Immature natural killer cell (primary cell): ENCODE data around the gene ZC3H7A. TPM values are rescaled to one million over a fixed set of nuclear protein-coding genes. Genes with fewer than 3 reads are reported as not detected.

Experiments
- DNase-seq, 3 donors: peaks; one replicate each; pipeline ENCODE4 v3.0.0; 2022; ENCODE audit warnings: mixed read lengths in 1 of 3
- H3K27ac Mint-ChIP-seq, 6 donors: one replicate each; pipeline ENCODE4 v1.8.0; 2020; ENCODE audit warnings: mixed read lengths in 6 of 6, mild to moderate bottlenecking in 5 of 6, inconsistent platforms in 4 of 6, moderate library complexity in 3 of 6
- H3K27me3 Mint-ChIP-seq, 3 donors: one replicate each; pipeline ENCODE4 v1.8.0; 2020 to 2021; ENCODE audit warnings: low read depth in 3 of 3, mild to moderate bottlenecking in 3 of 3, mixed read lengths in 3 of 3, moderate library complexity in 3 of 3, inconsistent platforms in 1 of 3
- H3K36me3 Mint-ChIP-seq, 3 donors: one replicate each; pipeline ENCODE4 v1.8.0; 2020; ENCODE audit warnings: mixed read lengths in 3 of 3, inconsistent platforms in 2 of 3, mild to moderate bottlenecking in 2 of 3
- H3K4me1 Mint-ChIP-seq, 2 donors: one replicate each; pipeline ENCODE4 v1.8.0; 2020; ENCODE audit warnings: inconsistent platforms in 2 of 2, mild to moderate bottlenecking in 2 of 2, mixed read lengths in 2 of 2, moderate library complexity in 1 of 2
- H3K4me3 Mint-ChIP-seq, 5 donors: one replicate each; pipeline ENCODE4 v1.8.0; 2020; ENCODE audit warnings: mild to moderate bottlenecking in 5 of 5, mixed read lengths in 5 of 5, inconsistent platforms in 3 of 5, moderate library complexity in 3 of 5
- H3K9me3 Mint-ChIP-seq, 6 donors: one replicate each; pipeline ENCODE4 v1.8.0; 2020; ENCODE audit warnings: mild to moderate bottlenecking in 6 of 6, mixed read lengths in 6 of 6, inconsistent platforms in 4 of 6, moderate library complexity in 3 of 6
- polyA plus RNA-seq, 3 donors: library from polyadenylated mRNA; unstranded; fragments of 300-500 nt; fragmentation: Illumina TruSeq; gene quantifications; one replicate each; pipeline ENCODE4 v1.2.3, GENCODE V29; 2021

The ZC3H7A gene
- polyA plus RNA-seq, 3 donors from 2014 or later = 20.3 to 34.2 (median 29.2) TPM

DNA sequence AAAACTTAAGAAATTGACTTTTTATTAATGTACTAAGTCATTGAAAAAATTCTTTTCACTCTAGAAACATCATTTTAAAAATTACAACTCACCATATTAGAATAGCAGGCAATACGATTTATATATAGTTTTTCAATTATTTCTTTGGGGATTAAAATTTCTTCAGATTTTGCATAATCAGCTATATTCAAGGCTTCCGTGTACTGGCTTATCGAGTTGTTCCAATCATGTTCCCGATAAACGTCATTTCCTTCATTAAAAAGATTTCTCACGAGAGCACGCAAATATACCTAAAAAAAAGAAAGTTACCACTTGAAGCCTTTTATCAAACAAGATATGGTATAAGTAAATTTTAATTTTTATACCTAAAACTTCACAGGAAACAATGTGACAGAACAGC, 18.0 kb downstream of the ZC3H7A start:
- Mint-ChIP-seq H3K4me1 (peaks cover 27 to 34% of the 10 kb centered on the region in 2 donors), H3K36me3 (peaks cover 0 to 16% (median 3%) of the 10 kb centered on the region in 3 donors), H3K27me3 (peaks cover 0 to 1% (median 0%) of the 10 kb centered on the region in 3 donors), H3K27ac (no peak overlapping the region), H3K9me3 (no peaks in the 10 kb centered on the region), H3K4me3 (no peak overlapping the region)
- DNase-seq = no peak

- Mint-ChIP-seq H3K36me3 (peaks cover 10 to 38% (median 17%) of the 10 kb centered on the region in 3 donors), H3K27ac (no peak overlapping the region), H3K4me1 (no peaks in the 10 kb centered on the region), H3K4me3 (no peak overlapping the region), H3K9me3 (no peaks in the 10 kb centered on the region), H3K27me3 (no peaks in the 10 kb centered on the region)
- DNase-seq = no peak
These were observed 22.9 kb downstream of the ZC3H7A start for GRCh38 chr16:11774065-11774626.

- DNase-seq = no peak
- no peaks in the 10 kb centered on the region for H3K27me3 Mint-ChIP-seq
- peaks cover 7 to 9% of the 10 kb centered on the region in 2 donors for H3K4me1 Mint-ChIP-seq
- H3K36me3 Mint-ChIP-seq = peaks cover 26 to 53% (median 31%) of the 10 kb centered on the region in 3 donors
- no peaks in the 10 kb centered on the region for H3K9me3 Mint-ChIP-seq
- no peak overlapping the region for H3K4me3 Mint-ChIP-seq
- peak overlapping the region; percentile 2 to 60 (median 48) for H3K27ac Mint-ChIP-seq
These were observed 28.2 kb downstream of the ZC3H7A start for GRCh38 chr16:11768849-11769248.

DNA sequence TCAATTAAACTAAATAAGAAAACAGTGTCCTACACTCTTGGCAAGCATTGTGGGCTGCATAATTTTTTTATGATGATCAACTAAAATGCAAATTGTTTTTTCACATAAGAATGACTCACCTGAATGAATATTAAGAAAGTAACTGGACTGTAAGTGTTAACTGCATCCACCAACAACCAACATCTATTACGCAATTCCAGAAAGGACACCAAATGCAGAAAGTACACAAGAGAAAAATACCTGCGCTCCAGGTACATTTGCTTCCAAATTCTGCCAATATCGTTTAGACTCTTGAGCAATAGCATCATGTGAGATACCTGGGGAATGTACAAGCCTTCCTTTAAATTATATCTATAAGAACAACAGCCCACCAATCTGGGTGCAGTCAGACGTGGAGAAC, 34.6 kb downstream of the ZC3H7A start:
- H3K27ac Mint-ChIP-seq = no peak overlapping the region
- no peaks in the 10 kb centered on the region for H3K4me1 Mint-ChIP-seq
- no peak overlapping the region for H3K4me3 Mint-ChIP-seq
- no peaks in the 10 kb centered on the region for H3K9me3 Mint-ChIP-seq
- peaks cover 32 to 52% (median 45%) of the 10 kb centered on the region in 3 donors for H3K36me3 Mint-ChIP-seq
- no peak for DNase-seq
- H3K27me3 Mint-ChIP-seq = no peaks in the 10 kb centered on the region

DNA sequence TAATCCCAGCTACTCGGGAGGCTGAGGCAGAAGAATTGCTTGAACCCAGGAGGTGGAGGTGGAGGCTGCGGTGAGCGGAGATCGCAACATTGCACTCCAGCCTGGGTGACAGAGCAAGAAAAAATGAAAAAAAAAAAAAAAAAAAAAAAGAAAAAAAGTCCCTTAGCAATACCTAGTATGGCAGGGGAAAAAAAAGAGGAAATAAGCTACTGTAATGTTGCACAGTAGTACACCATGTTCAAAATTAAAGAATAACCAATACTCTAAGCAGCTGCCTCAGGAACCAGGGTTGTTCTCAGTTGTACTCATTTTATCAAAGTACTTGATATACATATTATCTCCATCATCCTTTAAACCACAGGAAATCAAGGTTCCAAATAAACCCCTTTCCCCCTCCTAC, 37.1 kb downstream of the ZC3H7A start:
- Mint-ChIP-seq H3K9me3 (no peaks in the 10 kb centered on the region), H3K27me3 (no peaks in the 10 kb centered on the region), H3K36me3 (peaks cover 34 to 57% (median 51%) of the 10 kb centered on the region in 3 donors), H3K27ac (no peak overlapping the region), H3K4me1 (no peaks in the 10 kb centered on the region), H3K4me3 (no peak overlapping the region)
- DNase-seq = no peak

DNA sequence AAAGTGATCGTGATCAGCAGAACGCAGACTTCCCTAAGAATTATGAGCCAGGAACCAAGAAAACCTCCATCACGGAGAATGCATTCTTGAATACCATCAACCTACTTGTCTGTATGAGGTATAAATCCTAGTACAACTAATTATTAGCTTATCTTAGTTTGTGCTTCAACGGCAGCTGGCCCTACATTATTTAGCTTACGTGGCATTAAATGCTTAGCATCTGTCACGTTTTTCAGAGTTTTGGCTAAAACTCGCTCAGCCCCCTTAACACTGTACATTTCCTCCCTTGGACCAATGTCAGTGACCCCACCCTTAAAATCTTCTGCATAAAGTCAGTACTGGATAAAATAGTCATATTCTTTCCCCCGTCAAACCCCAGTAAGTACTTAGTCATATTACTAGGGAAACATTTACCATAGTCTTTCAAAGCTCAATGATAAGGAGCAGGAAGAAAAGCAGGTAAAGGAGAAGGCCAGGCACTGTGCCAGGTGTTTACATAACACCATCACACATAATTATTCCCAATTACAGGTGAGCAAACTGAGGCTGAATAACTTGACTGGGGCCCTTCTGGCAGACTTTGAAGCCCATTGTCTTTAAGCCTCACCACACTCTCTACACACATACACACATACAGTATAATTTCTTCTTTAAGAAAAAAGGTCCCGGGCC, 37.8 kb downstream of the ZC3H7A start:
- DNase-seq = no peak
- no peaks in the 10 kb centered on the region for H3K9me3 Mint-ChIP-seq
- no peak overlapping the region for H3K4me3 Mint-ChIP-seq

DNA sequence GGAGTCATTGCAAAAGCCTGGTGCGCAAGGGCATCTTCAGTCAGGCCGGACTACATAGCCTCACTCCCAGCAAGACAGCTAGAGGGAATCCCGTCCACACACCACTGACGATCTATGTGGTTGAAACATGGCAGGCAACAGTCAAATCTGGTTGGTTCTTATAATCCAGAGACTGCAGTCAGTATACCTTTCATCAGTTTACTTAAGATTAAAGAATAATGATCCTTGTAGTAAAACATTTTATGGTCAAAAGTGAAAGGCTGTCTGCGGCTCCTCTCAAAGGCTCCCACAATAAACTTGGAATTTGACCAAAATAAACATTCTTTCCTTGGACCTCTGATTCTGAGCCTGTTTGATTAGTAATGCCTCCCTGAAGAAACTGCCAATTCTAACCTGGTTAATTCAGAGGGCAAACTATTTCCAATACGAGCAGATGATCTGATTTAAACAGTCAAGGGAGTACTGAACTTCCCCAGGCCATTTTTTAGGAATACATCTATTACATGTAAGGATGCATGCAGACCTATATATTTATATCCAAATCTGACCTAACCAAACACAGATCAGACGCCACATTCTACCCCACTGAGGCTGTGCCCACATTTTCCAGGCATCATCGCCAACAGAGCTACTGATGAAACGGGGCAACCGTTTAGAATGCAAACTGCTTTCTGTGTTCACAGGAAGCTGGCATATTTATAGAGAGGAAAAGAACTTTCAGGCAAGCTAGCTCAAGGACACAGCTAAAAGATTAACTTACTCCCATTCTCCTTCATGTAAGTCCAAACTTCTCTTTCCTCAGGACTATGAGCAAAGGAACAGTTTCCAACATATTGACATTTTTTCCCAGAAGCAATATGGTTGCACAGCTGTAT, 39.1 kb downstream of the ZC3H7A start:
- H3K9me3 Mint-ChIP-seq = no peaks in the 10 kb centered on the region

More for the DNA sequence above, 37.8 kb downstream of the ZC3H7A start:
- no peak overlapping the region for H3K27ac Mint-ChIP-seq
- peaks cover 29 to 53% (median 49%) of the 10 kb centered on the region in 3 donors for H3K36me3 Mint-ChIP-seq
- no peaks in the 10 kb centered on the region for H3K4me1 Mint-ChIP-seq
- peaks cover 0 to under 1% (median 0%) of the 10 kb centered on the region in 3 donors for H3K27me3 Mint-ChIP-seq

DNA sequence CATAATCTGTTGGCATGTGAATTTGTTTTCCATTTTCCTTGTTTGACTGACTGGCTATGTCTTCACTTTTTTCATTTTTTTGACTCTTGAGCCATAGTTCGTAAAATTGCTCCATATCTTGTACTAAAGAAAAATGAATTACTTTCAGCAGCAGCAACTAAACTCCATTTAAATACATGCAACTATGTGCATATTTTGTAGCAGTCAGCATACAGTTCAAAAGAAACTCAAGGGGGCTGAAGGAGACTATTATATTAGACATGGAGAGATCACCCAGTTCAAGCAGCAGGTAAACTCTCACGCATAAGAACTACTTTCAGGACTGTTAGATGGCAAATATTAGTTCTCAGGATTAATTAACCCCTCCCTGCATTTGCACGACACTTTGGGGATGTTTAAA, 40.8 kb downstream of the ZC3H7A start:
- H3K4me3 Mint-ChIP-seq = no peak overlapping the region
- peak overlapping the region in 2 of 6 donors; percentile 13 to 45 for H3K27ac Mint-ChIP-seq
- H3K36me3 Mint-ChIP-seq = peaks cover 25 to 50% (median 45%) of the 10 kb centered on the region in 3 donors
- no peak for DNase-seq
- H3K4me1 Mint-ChIP-seq = no peaks in the 10 kb centered on the region
- H3K9me3 Mint-ChIP-seq = no peaks in the 10 kb centered on the region
- peaks cover 0 to 6% (median 0%) of the 10 kb centered on the region in 3 donors for H3K27me3 Mint-ChIP-seq

More for the DNA sequence above, 39.1 kb downstream of the ZC3H7A start:
- Mint-ChIP-seq H3K27ac (peak overlapping the region in 2 of 6 donors; percentile 39 to 55), H3K4me3 (no peak overlapping the region), H3K27me3 (peaks cover 0 to 2% (median 0%) of the 10 kb centered on the region in 3 donors), H3K36me3 (peaks cover 33 to 54% (median 52%) of the 10 kb centered on the region in 3 donors), H3K4me1 (no peaks in the 10 kb centered on the region)
- DNase-seq = no peak

DNA sequence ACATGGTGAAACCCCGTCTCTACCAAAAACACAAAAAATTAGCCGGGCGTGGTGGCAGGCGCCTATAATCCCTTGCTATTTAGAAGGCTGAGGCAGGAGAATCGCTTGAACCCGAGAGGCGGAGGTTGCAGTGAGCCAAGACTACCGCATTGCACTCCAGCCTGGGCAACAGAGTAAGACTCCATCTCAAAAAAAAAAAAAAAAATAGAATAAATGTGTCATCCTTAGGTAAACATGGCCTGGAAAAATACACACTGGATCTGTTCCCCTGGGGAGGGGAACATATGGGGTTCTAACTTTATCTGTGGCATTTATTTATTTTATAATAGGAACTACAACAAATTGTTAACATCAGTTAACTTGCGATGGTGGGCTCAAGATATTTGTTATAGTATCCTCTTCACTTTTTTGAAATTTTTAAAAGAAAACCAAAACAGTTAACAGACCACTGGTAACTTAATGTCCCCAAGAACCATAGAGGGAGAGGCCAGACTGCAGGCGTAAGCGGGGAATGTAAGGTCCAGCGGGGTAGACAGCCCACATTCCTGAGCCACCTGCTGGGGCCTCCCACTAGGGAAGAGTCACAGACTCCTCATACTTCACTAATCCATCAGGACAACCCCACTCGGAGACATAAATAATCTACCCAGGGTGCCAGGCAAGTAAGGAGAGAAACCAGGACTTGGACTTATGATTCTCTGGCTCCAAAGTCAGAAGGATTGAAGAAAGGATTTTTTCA, 41.9 kb downstream of the ZC3H7A start:
- DNase-seq = no peak
- peaks cover 26 to 53% (median 40%) of the 10 kb centered on the region in 3 donors for H3K36me3 Mint-ChIP-seq
- peak overlapping the region in 1 of 6 donors; percentile 61 for H3K27ac Mint-ChIP-seq
- peaks cover 0 to 6% (median 0%) of the 10 kb centered on the region in 3 donors for H3K27me3 Mint-ChIP-seq
- no peak overlapping the region for H3K4me3 Mint-ChIP-seq
- no peaks in the 10 kb centered on the region for H3K4me1 Mint-ChIP-seq
- H3K9me3 Mint-ChIP-seq = no peaks in the 10 kb centered on the region

DNA sequence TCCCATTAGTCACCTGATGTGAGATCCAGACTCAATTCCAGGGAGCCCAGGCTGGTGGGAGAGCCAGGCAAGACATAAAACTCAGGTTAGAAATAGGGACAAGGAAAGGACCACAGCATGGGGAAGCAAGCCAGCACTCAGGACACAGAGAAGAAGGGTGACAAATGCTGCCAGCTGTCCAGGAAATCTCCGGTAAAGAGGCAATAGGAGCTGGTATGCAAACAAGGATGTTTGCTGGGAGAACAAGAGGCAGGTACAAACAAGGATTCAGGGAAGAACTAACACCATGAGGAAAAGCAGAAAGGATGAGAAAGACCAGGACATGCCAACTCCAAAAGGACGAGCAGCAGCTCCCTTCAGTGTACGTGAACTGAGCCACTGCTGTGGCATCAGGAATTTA, 44.2 kb downstream of the ZC3H7A start:
- DNase-seq = no peak
- peak overlapping the region in 3 of 6 donors; percentile 66 to 76 (median 68) for H3K27ac Mint-ChIP-seq
- no peaks in the 10 kb centered on the region for H3K4me1 Mint-ChIP-seq
- H3K27me3 Mint-ChIP-seq = peaks cover 0 to 7% (median 0%) of the 10 kb centered on the region in 3 donors
- H3K36me3 Mint-ChIP-seq = peaks cover 35 to 57% (median 40%) of the 10 kb centered on the region in 3 donors
- H3K4me3 Mint-ChIP-seq = no peak overlapping the region
- H3K9me3 Mint-ChIP-seq = no peaks in the 10 kb centered on the region

DNA sequence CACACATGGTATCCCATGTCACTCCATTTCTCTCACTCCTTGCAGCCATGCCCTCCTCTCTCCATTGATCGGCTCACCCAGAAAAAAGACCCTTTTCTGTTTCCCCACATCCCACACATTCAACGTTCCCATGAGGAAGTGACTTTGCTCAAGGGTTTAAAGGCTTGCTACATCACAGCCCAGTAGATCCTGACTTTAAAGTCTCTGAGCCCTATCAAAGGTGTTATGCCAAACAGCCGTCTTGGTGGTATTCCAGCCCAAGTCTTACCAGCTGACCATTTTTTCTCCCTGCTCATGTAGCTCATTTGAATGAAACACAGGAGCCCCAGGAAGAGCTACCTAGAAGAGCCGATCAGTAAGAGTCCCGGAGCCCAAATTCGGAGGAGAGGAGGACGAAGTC, 47.0 kb downstream of the ZC3H7A start:
- peaks cover 0 to 7% (median 0%) of the 10 kb centered on the region in 3 donors for H3K27me3 Mint-ChIP-seq
- no peak overlapping the region for H3K4me3 Mint-ChIP-seq
- H3K36me3 Mint-ChIP-seq = peaks cover 25 to 39% (median 26%) of the 10 kb centered on the region in 3 donors
- peak overlapping the region in 2 of 6 donors; percentile 16 to 78 for H3K27ac Mint-ChIP-seq
- no peaks in the 10 kb centered on the region for H3K4me1 Mint-ChIP-seq
- no peak for DNase-seq
- no peaks in the 10 kb centered on the region for H3K9me3 Mint-ChIP-seq

DNA sequence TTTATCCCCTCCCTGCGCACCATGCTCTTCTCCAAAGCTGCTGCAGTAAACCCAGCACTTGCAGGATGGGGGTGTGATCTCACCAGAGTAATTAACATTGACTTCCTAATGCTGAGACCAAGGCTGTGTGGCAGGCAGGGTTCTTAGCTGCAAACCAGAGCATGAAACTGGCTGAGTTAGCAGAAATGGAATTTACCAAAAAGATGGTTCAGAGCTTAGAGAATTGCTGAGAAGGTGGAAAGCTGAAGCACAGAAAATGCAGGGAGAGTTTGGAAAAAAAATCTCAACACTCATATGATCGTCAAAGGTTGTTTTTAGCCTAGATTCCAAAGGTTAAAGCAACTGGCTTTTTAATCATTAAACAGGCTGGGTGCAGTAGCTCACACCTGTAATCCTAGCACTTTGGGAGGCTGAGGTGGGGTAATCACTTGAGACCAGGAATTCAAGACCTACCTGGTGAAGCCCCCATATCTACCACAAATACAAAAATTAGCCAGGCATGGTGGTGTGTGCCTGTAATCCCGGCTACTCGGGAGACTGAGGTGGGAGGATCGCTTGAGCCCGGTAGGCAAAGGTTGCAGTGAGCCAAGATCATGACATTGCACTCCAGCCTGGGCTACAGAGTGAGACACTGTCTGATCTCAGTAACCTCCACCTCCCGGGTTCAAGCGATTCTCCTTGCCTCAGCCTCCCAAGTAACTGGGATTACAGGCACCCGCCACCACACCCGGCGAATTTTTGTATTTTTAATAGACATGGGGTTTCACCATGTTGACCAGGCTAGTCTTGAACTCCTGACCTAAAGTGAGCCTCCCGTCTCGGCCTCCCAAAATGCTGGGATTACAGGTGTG, 48.4 kb downstream of the ZC3H7A start:
- peak overlapping the region in 5 of 6 donors; percentile 18 to 53 (median 35) for H3K27ac Mint-ChIP-seq
- H3K36me3 Mint-ChIP-seq = peaks cover 22 to 36% (median 25%) of the 10 kb centered on the region in 3 donors
- no peak overlapping the region for H3K4me3 Mint-ChIP-seq
- H3K9me3 Mint-ChIP-seq = no peaks in the 10 kb centered on the region
- peaks cover 6 to 8% of the 10 kb centered on the region in 2 donors for H3K4me1 Mint-ChIP-seq
- no peak for DNase-seq
- peaks cover 2 to 8% (median 6%) of the 10 kb centered on the region in 3 donors for H3K27me3 Mint-ChIP-seq
